Mesenchymal stem cell (in vitro differentiated cells and primary cell): ENCODE measurements around the gene AFM.

Source experiments
- DNase-seq: peaks from one replicate; pipeline ENCODE4 v3.0.0-alpha.2; 2013
- H2AFZ ChIP-seq: one replicate; pipeline ENCODE4 v1.6.1; 2013; ENCODE audit warnings: low read depth, mild to moderate bottlenecking, control low read depth, inconsistent platforms, low read length, moderate library complexity
- H2AK5ac ChIP-seq: 2 replicates; pipeline ENCODE4 v1.6.1; 2013; ENCODE audit warnings: low read length, moderate library complexity, mild to moderate bottlenecking, inconsistent platforms; ENCODE audit not compliant: severe bottlenecking
- H2BK120ac ChIP-seq: one replicate; pipeline ENCODE4 v1.6.1; 2013; ENCODE audit warnings: low read depth, mild to moderate bottlenecking, inconsistent platforms, low read length, moderate library complexity
- H2BK12ac ChIP-seq, 2 experiments: one replicate each; pipeline ENCODE4 v1.6.1; 2013; ENCODE audit warnings: inconsistent platforms in 2 of 2, low read length in 2 of 2, mild to moderate bottlenecking in 2 of 2, moderate library complexity in 2 of 2, control low read depth in 1 of 2
- H2BK15ac ChIP-seq: one replicate; pipeline ENCODE4 v1.6.1; 2013; ENCODE audit warnings: mild to moderate bottlenecking, low read depth, inconsistent platforms; ENCODE audit not compliant: poor library complexity, severe bottlenecking
- H2BK5ac ChIP-seq: 2 replicates; pipeline ENCODE4 v1.6.1; 2013; ENCODE audit warnings: low read depth, mild to moderate bottlenecking, low read length, control low read depth, inconsistent platforms; ENCODE audit not compliant: poor library complexity, severe bottlenecking
- H3K14ac ChIP-seq, 2 experiments: one replicate each; pipeline ENCODE4 v1.6.1; 2013; ENCODE audit warnings: inconsistent platforms in 2 of 2, low read length in 2 of 2, control low read depth in 1 of 2, mild to moderate bottlenecking in 1 of 2, moderate library complexity in 1 of 2
- H3K18ac ChIP-seq, 2 experiments: one replicate each; pipeline ENCODE4 v1.6.1; 2013; ENCODE audit warnings: inconsistent platforms in 2 of 2, low read length in 2 of 2, control low read depth in 1 of 2, low read depth in 1 of 2, mild to moderate bottlenecking in 1 of 2
- H3K23ac ChIP-seq, 2 experiments: one replicate each; pipeline ENCODE4 v1.6.1; 2013; ENCODE audit warnings: inconsistent platforms in 2 of 2, low read length in 2 of 2, mild to moderate bottlenecking in 2 of 2, moderate library complexity in 2 of 2, control low read depth in 1 of 2
- H3K27ac ChIP-seq: 2 replicates; pipeline ENCODE4 v1.5.1; 2013; ENCODE audit warnings: mild to moderate bottlenecking, moderate library complexity, low read length, control low read depth, inconsistent platforms; ENCODE audit not compliant: poor library complexity, severe bottlenecking
- H3K27me3 ChIP-seq, 2 experiments: 2 replicates each; pipeline versions ENCODE4 v1.6.1 to v1.7.0; 2013; ENCODE audit warnings: low read length in 2 of 2, mild to moderate bottlenecking in 2 of 2, moderate library complexity in 2 of 2, control low read depth in 1 of 2, inconsistent platforms in 1 of 2; ENCODE audit not compliant: control insufficient read depth in 1 of 2, insufficient read depth in 1 of 2
- H3K36me3 ChIP-seq, 2 experiments: 2 replicates each; pipeline versions ENCODE4 v1.6.1 to v1.7.0; 2013; ENCODE audit warnings: low read length in 2 of 2, control low read depth in 1 of 2, inconsistent platforms in 1 of 2, low read depth in 1 of 2, mild to moderate bottlenecking in 1 of 2; ENCODE audit not compliant: insufficient read depth in 2 of 2, control insufficient read depth in 1 of 2
- H3K4ac ChIP-seq, 2 experiments: one replicate each; pipeline ENCODE4 v1.6.1; 2013; ENCODE audit warnings: inconsistent platforms in 2 of 2, low read length in 2 of 2, mild to moderate bottlenecking in 2 of 2, moderate library complexity in 2 of 2, control low read depth in 1 of 2, low read depth in 1 of 2
- H3K4me1 ChIP-seq: 2 replicates; pipeline ENCODE4 v1.6.1; 2013; ENCODE audit warnings: low read depth, low read length, control low read depth; ENCODE audit not compliant: control insufficient read depth, insufficient read depth
- H3K4me2 ChIP-seq: 2 replicates; pipeline ENCODE4 v1.6.1; 2013; ENCODE audit warnings: low read length, mild to moderate bottlenecking, inconsistent platforms; ENCODE audit not compliant: poor library complexity, severe bottlenecking
- H3K4me3 ChIP-seq, 2 experiments: 2 replicates each; pipeline versions ENCODE4 v1.5.1 to v1.7.0; 2013; ENCODE audit warnings: low read length in 2 of 2, mild to moderate bottlenecking in 2 of 2, control low read depth in 1 of 2, low read depth in 1 of 2; ENCODE audit not compliant: insufficient read depth in 1 of 2
- H3K79me1 ChIP-seq: replicated peaks from 2 replicates; pipeline ENCODE4 v1.6.1; 2013; ENCODE audit warnings: mild to moderate bottlenecking, control low read depth, low read length, inconsistent platforms; ENCODE audit not compliant: poor library complexity, severe bottlenecking
- H3K9ac ChIP-seq: 2 replicates; pipeline ENCODE4 v1.7.0; 2013; ENCODE audit warnings: mild to moderate bottlenecking, low read length, moderate library complexity
- H3K9me3 ChIP-seq: 2 replicates; pipeline ENCODE4 v1.7.0; 2013; ENCODE audit warnings: mild to moderate bottlenecking, low read length; ENCODE audit not compliant: control insufficient read depth
- H4K8ac ChIP-seq: one replicate; pipeline ENCODE4 v1.6.1; 2013; ENCODE audit warnings: inconsistent platforms, mild to moderate bottlenecking, low read length, moderate library complexity
- H4K91ac ChIP-seq: one replicate; pipeline ENCODE4 v1.6.1; 2013; ENCODE audit warnings: mild to moderate bottlenecking, low read length, inconsistent platforms
- WGBS: methylation state at CpG from one replicate; pipeline ENCODE4 v1.1.7; 2013; ENCODE audit warnings: mixed read lengths; 5-methylcytosine and 5-hydroxymethylcytosine counted together

Gene AFM

GRCh38 chr4:73438048-73438447 is 43.5 kb upstream of the AFM start:
- no peaks in the 10 kb centered on the region for H3K36me3 ChIP-seq
- H4K91ac ChIP-seq, result no peak overlapping the region
- no peak overlapping the region for H3K4me3 ChIP-seq
- no peak overlapping the region for H3K4ac ChIP-seq
- no peak overlapping the region for H2BK12ac ChIP-seq
- no peak overlapping the region for H4K8ac ChIP-seq
- no peak overlapping the region for H3K9ac ChIP-seq
- no peak overlapping the region for H3K4me2 ChIP-seq
- no peak overlapping the region for H3K18ac ChIP-seq
- no peak overlapping the region for H3K27ac ChIP-seq
- H2BK120ac ChIP-seq, result no peak overlapping the region
- DNase-seq, result no peak
- H2BK5ac ChIP-seq, result no peak overlapping the region
- H3K23ac ChIP-seq, result no peak overlapping the region
- H2AK5ac ChIP-seq, result no peak overlapping the region
- H3K9me3 ChIP-seq, result no peaks in the 10 kb centered on the region
- H3K4me1 ChIP-seq, result no peaks in the 10 kb centered on the region
- H2BK15ac ChIP-seq, result no peak overlapping the region
- WGBS, result 88% methylated on average over 1 of the region's 1 CpG
- no peaks in the 10 kb centered on the region for H3K27me3 ChIP-seq
- H3K14ac ChIP-seq, result no peak overlapping the region
- H3K79me1 ChIP-seq, result no peaks in the 10 kb centered on the region
- no peak overlapping the region for H2AFZ ChIP-seq

GRCh38 chr4:73438582-73439215 is 42.8 kb upstream of the AFM start:
- no peak overlapping the region for H3K14ac ChIP-seq
- no peak overlapping the region for H2AFZ ChIP-seq
- H4K91ac ChIP-seq, result no peak overlapping the region
- H3K4me1 ChIP-seq, result no peaks in the 10 kb centered on the region
- no CpG with 5 or more reads among the region's 2 CpGs for WGBS
- no peak overlapping the region for H3K9ac ChIP-seq
- H2BK12ac ChIP-seq, result no peak overlapping the region
- no peaks in the 10 kb centered on the region for H3K9me3 ChIP-seq
- H3K36me3 ChIP-seq, result no peaks in the 10 kb centered on the region
- no peak overlapping the region for H2AK5ac ChIP-seq
- H2BK120ac ChIP-seq, result no peak overlapping the region
- no peak overlapping the region for H3K4me2 ChIP-seq
- no peak overlapping the region for H3K18ac ChIP-seq
- no peak overlapping the region for H3K4ac ChIP-seq
- no peak overlapping the region for H4K8ac ChIP-seq
- H2BK15ac ChIP-seq, result no peak overlapping the region
- H3K27me3 ChIP-seq, result no peaks in the 10 kb centered on the region
- no peak overlapping the region for H2BK5ac ChIP-seq
- no peak overlapping the region for H3K4me3 ChIP-seq
- no peaks in the 10 kb centered on the region for H3K79me1 ChIP-seq
- no peak overlapping the region for H3K27ac ChIP-seq
- no peak overlapping the region for H3K23ac ChIP-seq
- DNase-seq, result no peak

- no peak for DNase-seq
- Histone ChIP-seq H2AK5ac (no peak overlapping the region), H4K91ac (no peak overlapping the region), H3K79me1 (no peaks in the 10 kb centered on the region), H2BK120ac (no peak overlapping the region), H2AFZ (no peak overlapping the region), H3K23ac (no peak overlapping the region), H3K4me3 (no peak overlapping the region), H3K27me3 (no peaks in the 10 kb centered on the region), H3K14ac (no peak overlapping the region), H2BK12ac (no peak overlapping the region), H3K4me2 (no peak overlapping the region), H2BK15ac (no peak overlapping the region), H3K36me3 (no peaks in the 10 kb centered on the region), H3K4me1 (no peaks in the 10 kb centered on the region), H3K27ac (no peak overlapping the region), H3K4ac (no peak overlapping the region), H3K9me3 (no peaks in the 10 kb centered on the region), H4K8ac (no peak overlapping the region), H3K18ac (no peak overlapping the region), H3K9ac (no peak overlapping the region), H2BK5ac (no peak overlapping the region)
- no CpG with 5 or more reads among the region's 2 CpGs for WGBS
These were observed 42.1 kb upstream of the AFM start for GRCh38 chr4:73439445-73439844.

- no peak for DNase-seq
- WGBS, result 93% methylated on average over 3 of the region's 3 CpGs
- no peak overlapping the region for H3K4ac ChIP-seq
- no peak overlapping the region for H2AFZ ChIP-seq
- no peak overlapping the region for H2BK120ac ChIP-seq
- H3K9ac ChIP-seq, result no peak overlapping the region
- no peak overlapping the region for H3K18ac ChIP-seq
- H3K27ac ChIP-seq, result no peak overlapping the region
- no peak overlapping the region for H2BK12ac ChIP-seq
- no peak overlapping the region for H4K8ac ChIP-seq
- no peak overlapping the region for H3K4me3 ChIP-seq
- no peak overlapping the region for H2AK5ac ChIP-seq
- no peak overlapping the region for H2BK15ac ChIP-seq
- H3K23ac ChIP-seq, result no peak overlapping the region
- H3K9me3 ChIP-seq, result no peaks in the 10 kb centered on the region
- H3K14ac ChIP-seq, result no peak overlapping the region
- H3K4me1 ChIP-seq, result no peaks in the 10 kb centered on the region
- H4K91ac ChIP-seq, result no peak overlapping the region
- no peaks in the 10 kb centered on the region for H3K36me3 ChIP-seq
- no peak overlapping the region for H2BK5ac ChIP-seq
- no peaks in the 10 kb centered on the region for H3K79me1 ChIP-seq
- H3K4me2 ChIP-seq, result no peak overlapping the region
- no peaks in the 10 kb centered on the region for H3K27me3 ChIP-seq
These were observed 41.6 kb upstream of the AFM start for GRCh38 chr4:73439991-73440390.
